Lower leg skin (tissue), 3 donors: ENCODE data around the gene ART5.

Experiments used
- CTCF ChIP-seq, 3 donors: fragments of 450-650 bp; IDR thresholded peaks; one replicate each; pipeline ENCODE4 v1.5.1; 2016; ENCODE audit warnings: antibody characterized with exemption in 3 of 3, mild to moderate bottlenecking in 3 of 3, moderate library complexity in 2 of 3
- POLR2A ChIP-seq, 2 donors: fragments of 450-650 bp; IDR thresholded peaks; one replicate each; pipeline ENCODE4 v1.6.1; 2016 to 2017; ENCODE audit warnings: antibody characterized with exemption in 2 of 2, mild to moderate bottlenecking in 1 of 2, moderate library complexity in 1 of 2

GRCh38 chr11:3669128-3669527 lies 27.3 kb upstream of the ART5 start:
- no peak for TF ChIP-seq POLR2A (IDR thresholded peaks at IDR 0.05)
- no peak for TF ChIP-seq CTCF (IDR thresholded peaks at IDR 0.05)
